H1 (cell line): ENCODE results near the gene ARSB. TPM values are rescaled to one million over a fixed set of nuclear protein-coding genes. Genes with fewer than 3 reads are reported as not detected.

Experiments
- CBX8 ChIP-seq: fragments of 300-800, 300-1000 bp; sonication (generic); IDR thresholded peaks from 2 replicates; pipeline ENCODE4 v1.7.1; 2016; ENCODE audit warnings: low read depth, low read length, borderline replicate concordance
- CHD7 ChIP-seq: fragments of 300-600 bp; sonication (generic); IDR thresholded peaks from 2 replicates; pipeline ENCODE4 v1.7.1; 2012; ENCODE audit warnings: low read length, moderate library complexity, mild to moderate bottlenecking, inconsistent platforms; ENCODE audit not compliant: insufficient replicate concordance
- EP300 ChIP-seq, 2 experiments: IDR thresholded peaks; 1 replicate in 1 of 2; 2 replicates in 1 of 2; pipeline ENCODE4 v1.6.1; 2011 to 2012; ENCODE audit warnings: low read depth in 2 of 2, low read length in 2 of 2, mild to moderate bottlenecking in 2 of 2, borderline replicate concordance in 1 of 2, inconsistent platforms in 1 of 2, moderate library complexity in 1 of 2
- KDM5A ChIP-seq: fragments of 200-600 bp; IDR thresholded peaks from 2 replicates; pipeline ENCODE4 v1.7.1; 2012; ENCODE audit warnings: mild to moderate bottlenecking, low read length, inconsistent platforms, mixed read lengths
- NRF1 ChIP-seq: IDR thresholded peaks from 2 replicates; pipeline ENCODE4 v1.6.1; 2011; ENCODE audit warnings: mild to moderate bottlenecking, low read depth, low read length, improper control_type of control experiment
- ZNF274 ChIP-seq: IDR thresholded peaks from 2 replicates; pipeline ENCODE4 v1.7.0; 2012; ENCODE audit warnings: low read length, borderline replicate concordance; ENCODE audit errors: extremely low read depth
- polyA plus RNA-seq, 7 experiments: library from polyadenylated mRNA; depleted of rRNA in 3 of 7; stranded (reverse) in 5 of 7; unstranded in 2 of 7; fragments of >200 nt in 5 of 7; fragments of 200-250 nt in 2 of 7; gene quantifications; 1 replicate in 5 of 7; 2 replicates in 1 of 7; 4 replicates in 1 of 7; pipeline versions ENCODE4 v1.2.1 to v1.2.3, GENCODE V29; 2011 to 2013; ENCODE audit warnings: missing spikeins in 2 of 7, mixed read lengths in 2 of 7
- total RNA-seq: library from RNA; stranded (reverse); fragmentation: NEBNext Ultra II Directional; extraction: Animal tissue kit (Norgen Biotek cat#: 25700); gene quantifications from 2 replicates; pipeline ENCODE4 v1.2.1, GENCODE V29; 2021

Gene ARSB
- total and polyA plus RNA-seq, 2 of the 8 experiments (the other 6 are each of a cell fraction or from before 2014, with no cell fraction given) = 6.4 to 13.9 TPM

DNA sequence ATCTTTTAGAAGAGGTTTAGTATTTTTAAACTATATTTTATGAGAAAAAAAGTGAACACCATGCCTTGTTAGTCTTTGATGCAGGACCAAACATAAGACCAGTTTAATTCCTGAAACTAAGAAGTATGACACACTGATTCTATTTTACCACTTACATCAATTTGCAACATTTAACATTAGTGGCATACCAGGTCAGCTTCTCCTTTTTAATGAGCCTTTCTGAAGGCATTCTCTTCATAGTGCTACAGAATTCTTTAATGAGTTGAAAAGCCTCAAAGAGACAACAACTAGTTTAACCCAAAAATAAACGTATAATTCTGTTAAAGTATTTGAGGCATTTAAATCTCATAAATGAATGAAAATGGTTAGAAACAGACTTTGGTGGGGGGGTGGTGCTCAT, 28.2 kb downstream of the ARSB start (continued):
- TF ChIP-seq CHD7 = no peak
- TF ChIP-seq KDM5A = no peak
- no peak for TF ChIP-seq EP300 (IDR thresholded peaks at IDR 0.05; ENCODE audit: borderline replicate concordance in 1 of 2, low read depth in 2 of 2, low read length in 2 of 2)
- no peak for TF ChIP-seq ZNF274
- TF ChIP-seq NRF1 = no peak
- TF ChIP-seq CBX8 = no peak
